HG03196 (cell line): ENCODE data around the gene CLSTN2.

Experiments used
- ATAC-seq: cut with Tn5 transposase; IDR thresholded peaks from one replicate; pipeline ENCODE4 v1.9.1; 2021; ENCODE audit not compliant: unreplicated experiment

Gene CLSTN2

GRCh38 chr3:139941580-139941979, 6.6 kb downstream of the CLSTN2 start:
- no peak for ATAC-seq

GRCh38 chr3:139944256-139944910, 9.4 kb downstream of the CLSTN2 start:
- ATAC-seq: no peak

- no peak for ATAC-seq
These were observed 10.4 kb downstream of the CLSTN2 start for GRCh38 chr3:139945386-139945785.

DNA sequence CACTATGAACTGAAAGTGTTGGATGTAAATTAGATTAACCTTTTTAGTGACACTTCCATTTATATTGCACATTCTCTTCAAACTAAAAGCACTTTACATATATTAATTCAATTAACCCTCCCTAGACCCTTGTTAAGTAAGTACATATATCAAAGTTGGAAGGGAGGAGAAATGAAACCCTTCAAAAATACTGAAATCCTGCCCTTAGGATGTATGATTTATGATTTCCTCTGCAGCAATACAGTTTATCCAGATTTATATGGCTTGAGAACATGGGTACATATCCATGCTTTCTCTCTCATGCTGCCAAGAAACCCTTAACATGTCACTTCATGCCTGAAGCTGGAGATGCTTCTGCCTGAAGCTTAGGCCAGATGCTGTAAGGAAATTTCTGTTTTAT, 11.0 kb downstream of the CLSTN2 start:
- ATAC-seq: no peak

DNA sequence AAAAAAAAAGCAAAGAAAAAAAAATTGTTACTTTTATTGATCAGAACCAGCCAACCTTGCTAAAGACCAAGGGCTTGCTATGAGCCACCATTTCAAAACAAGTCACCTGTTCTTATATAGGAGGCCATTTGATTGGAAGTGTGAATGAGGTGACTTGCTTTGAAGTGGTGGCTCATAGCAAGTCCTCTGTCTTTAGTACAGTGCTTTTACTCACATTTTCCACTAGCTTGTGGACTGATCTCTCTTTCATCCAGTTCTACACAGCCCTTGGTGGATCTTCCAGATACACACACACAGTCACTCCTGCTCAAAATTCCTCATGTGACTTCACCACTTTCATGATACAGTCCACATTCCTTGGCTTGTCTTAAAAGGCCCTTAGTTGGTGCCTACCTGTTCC, 13.5 kb downstream of the CLSTN2 start:
- ATAC-seq: no peak

DNA sequence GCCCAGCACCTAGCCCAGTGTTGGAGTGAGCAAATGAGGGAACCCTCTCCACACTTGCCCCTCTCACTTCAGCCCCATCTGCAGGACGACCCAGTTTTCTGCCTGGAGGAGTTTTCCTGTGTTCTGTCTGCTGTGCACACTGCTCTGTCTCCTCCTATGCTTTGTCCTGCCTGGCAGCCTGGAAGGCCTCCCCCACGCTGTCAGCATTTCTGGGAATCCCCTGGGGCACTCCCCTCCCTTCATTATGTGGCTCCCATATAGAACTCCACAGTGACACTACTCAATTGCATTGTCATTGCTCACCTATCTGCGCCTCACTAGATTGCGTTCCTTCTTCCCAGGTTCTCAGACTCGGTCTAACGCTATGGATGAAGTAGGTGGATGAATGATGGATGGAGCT, 13.9 kb downstream of the CLSTN2 start:
- no peak for ATAC-seq

GRCh38 chr3:139953131-139953910, 18.3 kb downstream of the CLSTN2 start:
- no peak for ATAC-seq

- no peak for ATAC-seq
These were observed 19.3 kb downstream of the CLSTN2 start for GRCh38 chr3:139954146-139954860.

DNA sequence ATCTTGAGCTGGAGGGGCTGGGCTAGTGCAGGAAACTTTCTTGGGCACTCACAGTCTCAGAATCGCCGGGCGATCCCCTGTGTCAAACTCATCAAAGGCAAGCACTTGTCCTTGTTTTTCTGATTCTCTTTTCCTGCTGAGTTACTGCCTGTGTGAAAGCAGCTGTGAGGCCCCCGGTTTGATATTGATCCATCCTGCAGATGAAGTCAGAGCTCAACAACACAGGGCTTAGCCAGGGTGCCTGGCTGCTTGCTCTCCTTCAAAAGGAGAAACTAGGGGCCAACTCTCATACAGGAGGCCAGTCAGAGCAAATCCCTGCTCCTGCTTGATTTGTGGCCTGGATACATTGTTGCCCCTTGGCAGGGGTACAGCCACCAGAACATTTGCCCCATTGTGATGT, 22.9 kb downstream of the CLSTN2 start:
- no peak for ATAC-seq

GRCh38 chr3:139969386-139969785, 34.4 kb downstream of the CLSTN2 start:
- ATAC-seq: no peak

DNA sequence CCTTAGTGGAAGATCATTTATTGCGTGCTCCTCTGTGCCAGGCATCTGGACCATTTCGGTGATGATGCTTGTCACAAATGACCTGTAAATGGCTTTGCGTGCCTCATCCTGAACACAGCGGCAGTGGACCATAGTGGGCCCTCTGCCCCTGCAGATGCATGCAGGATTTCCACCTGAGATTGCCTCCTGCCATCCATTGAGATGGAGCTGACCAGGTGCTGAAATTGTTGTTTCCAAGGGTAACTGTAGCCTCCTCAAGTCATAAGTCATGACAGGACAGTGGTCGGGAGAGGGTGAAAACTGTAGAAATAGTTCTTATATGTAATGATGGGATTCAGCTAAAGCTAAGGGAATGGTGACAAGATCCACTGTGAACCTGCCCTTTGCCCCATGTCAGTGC, 35.5 kb downstream of the CLSTN2 start:
- no peak for ATAC-seq

GRCh38 chr3:139974809-139975425, 39.9 kb downstream of the CLSTN2 start:
- no peak for ATAC-seq

GRCh38 chr3:139975594-139976365, 40.8 kb downstream of the CLSTN2 start:
- no peak for ATAC-seq

GRCh38 chr3:139978966-139979365, 44.0 kb downstream of the CLSTN2 start:
- ATAC-seq: no peak

GRCh38 chr3:139979991-139980390, 45.0 kb downstream of the CLSTN2 start:
- ATAC-seq: no peak

GRCh38 chr3:139982404-139982803, 47.4 kb downstream of the CLSTN2 start:
- ATAC-seq: no peak

GRCh38 chr3:139985576-139985975, 50.6 kb downstream of the CLSTN2 start:
- no peak for ATAC-seq

DNA sequence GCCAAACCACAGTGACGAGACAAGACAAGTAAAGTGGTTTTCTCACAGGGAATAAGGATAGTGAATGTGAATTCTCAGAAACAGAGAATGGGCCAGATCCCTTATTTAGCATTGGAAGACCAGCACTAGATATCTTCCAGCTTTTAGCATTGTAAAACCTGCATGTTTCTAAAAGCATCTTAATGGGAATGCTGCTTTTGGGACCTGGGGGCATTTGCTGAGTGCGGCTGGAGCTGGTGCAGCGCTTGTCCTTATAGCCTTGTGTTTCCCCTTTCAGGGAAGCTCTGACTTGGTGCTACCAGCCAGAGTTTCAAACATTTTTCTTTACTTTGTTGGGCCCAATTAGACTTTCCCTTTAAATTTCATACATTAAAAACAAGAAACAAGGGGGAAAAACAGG, 52.9 kb downstream of the CLSTN2 start:
- no peak for ATAC-seq

GRCh38 chr3:139988472-139989156, 53.6 kb downstream of the CLSTN2 start:
- no peak for ATAC-seq

GRCh38 chr3:139994891-139995290, 59.9 kb downstream of the CLSTN2 start:
- ATAC-seq: no peak
